ENCODE results near the gene ACAA1.
"Not testable (repeated sequence)": the region's sequence is repeated elsewhere in the genome, so short reads cannot be mapped to it uniquely, and the experiment has no call there.

Gene ACAA1

DNA sequence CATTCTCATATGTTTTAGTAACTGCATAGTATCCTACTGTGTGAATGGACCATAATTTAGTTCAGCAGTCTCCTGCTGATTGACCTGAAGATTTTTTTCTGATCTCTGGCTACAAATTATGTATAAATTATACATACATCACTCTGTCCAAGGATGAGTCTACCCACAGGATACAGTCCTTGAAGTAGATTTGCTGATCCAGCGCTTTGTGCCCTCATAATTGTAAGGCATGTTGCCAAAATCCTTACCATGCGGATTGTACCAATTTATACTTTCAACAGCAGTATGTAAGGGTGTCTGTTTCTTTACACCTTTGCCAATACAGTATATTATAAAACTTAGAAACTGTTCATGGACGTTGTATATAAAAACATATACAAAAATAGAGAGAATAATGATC, 46.5 kb downstream of the ACAA1 start:
- no peaks in the 10 kb centered on the region for H3K9me3 ChIP-seq (ENCODE audit: severe bottlenecking)
- no peak for TF ChIP-seq CTCF (IDR thresholded peaks at IDR 0.05; ENCODE audit: poor library complexity, severe bottlenecking)
- H3K4me1 ChIP-seq (ENCODE audit: insufficient read depth, poor library complexity, severe bottlenecking) = no peaks in the 10 kb centered on the region
- no peak for DNase-seq (ENCODE audit: low spot score)
- H3K27me3 ChIP-seq (ENCODE audit: insufficient read depth, poor library complexity, severe bottlenecking) = no peaks in the 10 kb centered on the region
- H3K36me3 ChIP-seq (ENCODE audit: low read depth) = no peaks in the 10 kb centered on the region
- no peak overlapping the region for H3K4me3 ChIP-seq (ENCODE audit: severe bottlenecking)
- no peak for ATAC-seq (ENCODE audit: low read depth)
- H3K27ac ChIP-seq (ENCODE audit: poor library complexity, severe bottlenecking) = no peak overlapping the region

GRCh38 chr3:38089163-38089562, 47.8 kb downstream of the ACAA1 start:
- Histone ChIP-seq H3K4me1 (ENCODE audit: insufficient read depth, poor library complexity, severe bottlenecking) (no peaks in the 10 kb centered on the region), H3K9me3 (ENCODE audit: severe bottlenecking) (no peaks in the 10 kb centered on the region), H3K27ac (ENCODE audit: poor library complexity, severe bottlenecking) (no peak overlapping the region), H3K36me3 (ENCODE audit: low read depth) (no peaks in the 10 kb centered on the region), H3K4me3 (ENCODE audit: severe bottlenecking) (no peak overlapping the region), H3K27me3 (ENCODE audit: insufficient read depth, poor library complexity, severe bottlenecking) (no peaks in the 10 kb centered on the region)
- no peak for DNase-seq (ENCODE audit: low spot score)
- no peak for TF ChIP-seq CTCF (IDR thresholded peaks at IDR 0.05; ENCODE audit: poor library complexity, severe bottlenecking)
- ATAC-seq (ENCODE audit: low read depth) = no peak

GRCh38 chr3:38088126-38089078, 48.5 kb downstream of the ACAA1 start:
- Histone ChIP-seq H3K36me3 (ENCODE audit: low read depth) (no peaks in the 10 kb centered on the region), H3K4me3 (ENCODE audit: severe bottlenecking) (no peak overlapping the region), H3K27ac (ENCODE audit: poor library complexity, severe bottlenecking) (no peak overlapping the region), H3K4me1 (ENCODE audit: insufficient read depth, poor library complexity, severe bottlenecking) (no peaks in the 10 kb centered on the region), H3K27me3 (ENCODE audit: insufficient read depth, poor library complexity, severe bottlenecking) (no peaks in the 10 kb centered on the region), H3K9me3 (ENCODE audit: severe bottlenecking) (no peaks in the 10 kb centered on the region)
- DNase-seq (ENCODE audit: low spot score) (no peak), ATAC-seq (ENCODE audit: low read depth) (no peak)
- TF ChIP-seq CTCF (IDR thresholded peaks at IDR 0.05; ENCODE audit: poor library complexity, severe bottlenecking) = no peak

DNA sequence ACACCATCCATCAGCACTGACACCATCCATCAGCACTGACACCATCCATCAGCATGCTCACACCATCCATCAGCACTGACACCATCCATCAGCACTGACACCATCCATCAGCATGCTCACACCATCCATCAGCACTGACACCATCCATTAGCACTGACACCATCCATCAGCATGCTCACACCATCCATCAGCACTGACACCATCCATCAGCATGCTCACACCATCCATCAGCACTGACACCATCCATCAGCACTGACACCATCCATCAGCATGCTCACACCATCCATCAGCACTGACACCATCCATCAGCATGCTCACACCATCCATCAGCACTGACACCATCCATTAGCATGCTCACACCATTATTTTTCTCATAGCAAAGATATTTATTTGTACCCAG, 49.6 kb downstream of the ACAA1 start:
- DNase-seq (ENCODE audit: low spot score); H3K4me3 ChIP-seq (ENCODE audit: severe bottlenecking); H3K36me3 ChIP-seq (ENCODE audit: low read depth); H3K4me1 ChIP-seq (ENCODE audit: insufficient read depth, poor library complexity, severe bottlenecking); H3K9me3 ChIP-seq (ENCODE audit: severe bottlenecking); H3K27me3 ChIP-seq (ENCODE audit: insufficient read depth, poor library complexity, severe bottlenecking); ATAC-seq (ENCODE audit: low read depth); H3K27ac ChIP-seq (ENCODE audit: poor library complexity, severe bottlenecking): not testable (repeated sequence)

GRCh38 chr3:38086496-38086895, 50.4 kb downstream of the ACAA1 start:
- no peak for ATAC-seq (ENCODE audit: low read depth)
- no peaks in the 10 kb centered on the region for H3K36me3 ChIP-seq (ENCODE audit: low read depth)
- H3K9me3 ChIP-seq (ENCODE audit: severe bottlenecking) = no peaks in the 10 kb centered on the region
- no peak overlapping the region for H3K4me3 ChIP-seq (ENCODE audit: severe bottlenecking)
- H3K4me1 ChIP-seq (ENCODE audit: insufficient read depth, poor library complexity, severe bottlenecking) = no peaks in the 10 kb centered on the region
- DNase-seq (ENCODE audit: low spot score) = no peak
- TF ChIP-seq CTCF (IDR thresholded peaks at IDR 0.05; ENCODE audit: poor library complexity, severe bottlenecking) = no peak
- no peaks in the 10 kb centered on the region for H3K27me3 ChIP-seq (ENCODE audit: insufficient read depth, poor library complexity, severe bottlenecking)
- no peak overlapping the region for H3K27ac ChIP-seq (ENCODE audit: poor library complexity, severe bottlenecking)
